Heart left ventricle (tissue), 13 donors: ENCODE measurements around the gene CACNA1G.

Source experiments
- POLR2A ChIP-seq, 2 donors: fragments of 450-650 bp; IDR thresholded peaks; one replicate each; pipeline ENCODE4 v1.6.1; 2017; ENCODE audit warnings: antibody characterized with exemption in 2 of 2, mild to moderate bottlenecking in 2 of 2, moderate library complexity in 2 of 2
- TF ChIP-seq, protein P1 (sequence below), 12 donors: fragments of 200-600 bp; sonication (generic) in 4 of 12; IDR thresholded peaks; one replicate each; pipeline versions ENCODE4 v1.5.0 to v1.8.0; 2018 to 2022; ENCODE audit warnings: antibody characterized with exemption in 12 of 12, mild to moderate bottlenecking in 5 of 12
- donor health status: ischemic (EF 13 %, LVEDD 7.1; RV severe dilation, severe dysfunction).
- donor health status: DM: no; HTN: yes; CAD: no.
- donor health status: DM: no; HTN: no; CAD: no.
- donor health status: ischemic (EF 25% LVEDD 6.9; RV normal size, moderate dysfunction).
- donor health status: ischemic (EF 25% LVEDD 5.7; RV mildly dilated, moderate dysfunction).
- donor health status: ischemic (EF 35%, LVEDD 5.7; RV mildly dilated, moderate dysfunction).
- donor health status: nonischemic (EF 11% LVEDD 7.7; RV severe dilation, severe dysfunction).
- donor health status: DM: yes; HTN: yes; CAD: no.
- donor health status: PGD.
- donor health status: ischemic (EF 29% LVEDD 5.4; RV normal size, mild dysfunction).
- donor health status: nonischemic (EF 23%, LVEDD 6.1; RV moderate dilation, normal function).

DNA sequence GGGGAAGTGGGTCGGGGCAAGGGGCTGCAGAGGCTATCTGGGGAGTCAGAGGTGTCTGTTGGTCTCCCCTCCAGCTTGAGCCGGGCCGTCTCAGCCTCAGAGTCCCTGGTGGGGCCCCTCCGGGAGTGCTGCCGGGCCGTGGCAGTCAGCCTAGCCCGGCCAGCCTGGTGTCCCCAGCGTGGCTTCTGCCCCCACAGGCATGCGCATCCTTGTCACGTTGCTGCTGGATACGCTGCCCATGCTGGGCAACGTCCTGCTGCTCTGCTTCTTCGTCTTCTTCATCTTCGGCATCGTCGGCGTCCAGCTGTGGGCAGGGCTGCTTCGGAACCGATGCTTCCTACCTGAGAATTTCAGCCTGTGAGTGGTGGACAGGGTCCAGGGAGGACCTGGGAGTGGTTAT lies 11.2 kb downstream of the CACNA1G start:
- no peak for TF ChIP-seq POLR2A (IDR thresholded peaks at IDR 0.05)
- TF ChIP-seq, protein P1, sequence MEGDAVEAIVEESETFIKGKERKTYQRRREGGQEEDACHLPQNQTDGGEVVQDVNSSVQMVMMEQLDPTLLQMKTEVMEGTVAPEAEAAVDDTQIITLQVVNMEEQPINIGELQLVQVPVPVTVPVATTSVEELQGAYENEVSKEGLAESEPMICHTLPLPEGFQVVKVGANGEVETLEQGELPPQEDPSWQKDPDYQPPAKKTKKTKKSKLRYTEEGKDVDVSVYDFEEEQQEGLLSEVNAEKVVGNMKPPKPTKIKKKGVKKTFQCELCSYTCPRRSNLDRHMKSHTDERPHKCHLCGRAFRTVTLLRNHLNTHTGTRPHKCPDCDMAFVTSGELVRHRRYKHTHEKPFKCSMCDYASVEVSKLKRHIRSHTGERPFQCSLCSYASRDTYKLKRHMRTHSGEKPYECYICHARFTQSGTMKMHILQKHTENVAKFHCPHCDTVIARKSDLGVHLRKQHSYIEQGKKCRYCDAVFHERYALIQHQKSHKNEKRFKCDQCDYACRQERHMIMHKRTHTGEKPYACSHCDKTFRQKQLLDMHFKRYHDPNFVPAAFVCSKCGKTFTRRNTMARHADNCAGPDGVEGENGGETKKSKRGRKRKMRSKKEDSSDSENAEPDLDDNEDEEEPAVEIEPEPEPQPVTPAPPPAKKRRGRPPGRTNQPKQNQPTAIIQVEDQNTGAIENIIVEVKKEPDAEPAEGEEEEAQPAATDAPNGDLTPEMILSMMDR (IDR thresholded peaks at IDR 0.05): no peak
